NCI-H1436 (cell line): ENCODE measurements around the gene GPR183.
"Not testable (repeated sequence)": the region's sequence is repeated elsewhere in the genome, so short reads cannot be mapped to it uniquely, and the experiment has no call there.

Experiments used
- DNase-seq: peaks from one replicate; lab custom pipeline; 2025; lab: John Stamatoyannopoulos, UW

The GPR183 gene

GRCh38 chr13:99270518-99270917 lies 36.7 kb downstream of the GPR183 start:
- no peak for DNase-seq

GRCh38 chr13:99269627-99270241 lies 37.5 kb downstream of the GPR183 start:
- DNase-seq = no peak

DNA sequence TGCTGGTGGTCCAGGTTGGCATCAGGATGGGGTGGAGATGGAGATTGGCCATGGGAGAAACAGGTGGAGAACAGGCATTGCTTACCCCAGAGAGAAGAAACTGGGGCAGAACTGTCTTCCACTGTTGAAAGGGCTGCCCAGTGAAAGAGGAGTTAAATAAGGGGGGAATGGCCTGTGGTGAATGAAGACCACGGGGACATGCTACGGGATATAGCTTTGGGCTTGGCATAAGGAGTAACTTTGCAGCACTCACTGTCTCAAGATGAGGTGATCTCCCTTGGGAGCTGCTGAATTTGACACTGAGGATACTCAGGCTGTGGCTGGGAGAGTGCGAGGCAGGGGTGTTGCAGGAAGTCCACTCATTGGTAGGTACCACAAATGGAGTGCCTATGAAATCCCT lies 38.4 kb downstream of the GPR183 start:
- no peak for DNase-seq

GRCh38 chr13:99267927-99268326 lies 39.3 kb downstream of the GPR183 start:
- no peak for DNase-seq

- DNase-seq = no peak
These were observed 40.4 kb downstream of the GPR183 start for GRCh38 chr13:99266827-99267226.

DNA sequence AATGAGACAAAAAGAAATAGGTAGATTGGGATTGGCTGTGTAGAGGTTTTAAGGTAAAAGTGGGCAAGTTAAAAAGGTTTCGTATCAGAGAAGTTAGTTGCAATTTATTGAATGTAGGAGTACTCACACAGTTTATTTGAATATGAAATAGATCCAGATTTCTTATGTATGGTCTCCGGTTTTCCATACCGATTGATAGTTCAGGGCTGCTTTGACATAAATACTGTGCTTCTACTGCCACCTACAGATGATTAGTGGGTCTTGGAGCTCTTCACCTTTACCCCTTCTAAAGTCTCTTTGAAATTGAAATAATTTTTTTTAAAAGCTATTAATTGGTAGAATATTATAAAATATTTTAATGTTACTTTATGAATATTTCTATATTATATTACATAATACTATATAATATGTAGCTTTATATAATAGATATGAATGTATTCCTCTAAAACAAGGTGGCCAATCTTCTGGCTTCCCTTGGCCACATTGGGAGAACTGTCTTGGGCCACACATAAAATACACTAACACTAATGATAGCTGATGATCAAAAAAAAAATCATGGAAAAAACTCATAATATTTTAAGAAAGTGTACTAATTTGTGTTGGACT lies 41.3 kb downstream of the GPR183 start:
- peak; percentile 30 for DNase-seq

DNA sequence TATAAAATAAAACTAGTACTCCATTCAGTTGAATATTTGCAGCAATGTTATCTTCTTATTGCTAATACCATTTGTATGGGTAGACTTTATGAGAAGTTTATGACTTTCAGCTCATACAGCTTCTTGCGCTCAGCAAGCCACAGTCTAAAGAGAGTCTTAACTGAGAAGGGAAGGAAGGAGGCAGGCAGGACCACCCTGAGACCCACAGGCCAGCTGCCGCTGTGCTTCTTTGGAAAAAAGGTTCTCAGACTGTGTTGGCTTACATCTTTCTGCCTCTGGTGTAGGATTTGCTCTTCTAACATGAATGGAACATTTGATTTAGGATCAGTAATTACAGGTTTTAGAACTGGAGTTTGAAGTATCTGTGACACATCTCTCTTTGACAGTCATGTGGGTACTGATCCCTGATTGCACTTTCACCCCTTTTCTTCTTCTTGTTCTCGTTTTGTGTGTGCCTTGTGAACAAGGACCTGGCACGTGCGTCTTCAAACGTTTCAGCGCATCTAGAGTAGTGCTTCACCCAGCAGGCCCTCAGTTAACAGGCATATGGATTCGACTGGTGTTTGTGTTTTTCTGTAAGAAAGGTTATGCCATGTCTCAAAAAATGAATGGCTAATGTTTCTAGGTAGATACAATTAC lies 41.9 kb downstream of the GPR183 start:
- DNase-seq = no peak

DNA sequence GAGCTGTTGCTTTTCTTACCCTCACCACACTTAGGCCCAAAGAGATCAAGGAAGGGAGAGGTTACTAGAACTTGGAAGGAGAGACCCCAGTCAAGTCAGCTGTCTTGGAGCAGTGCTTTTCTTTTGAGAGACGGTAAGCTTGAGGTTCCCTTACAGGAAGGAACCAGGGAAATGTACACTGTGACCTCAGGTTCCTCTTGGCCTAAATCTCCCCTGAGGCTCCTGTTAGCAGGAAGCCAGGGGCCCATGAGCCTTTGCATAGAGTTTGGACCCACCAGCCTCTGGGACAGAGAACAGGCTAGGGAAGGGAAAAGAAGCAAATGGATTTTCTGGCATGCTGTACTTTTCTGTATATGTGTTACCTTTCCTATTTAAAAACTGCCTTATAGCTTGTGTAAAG lies 43.1 kb downstream of the GPR183 start:
- no peak for DNase-seq

- no peak for DNase-seq
These were observed 43.9 kb downstream of the GPR183 start for GRCh38 chr13:99263126-99263785.

GRCh38 chr13:99261059-99261458 lies 46.1 kb downstream of the GPR183 start:
- no peak for DNase-seq

DNA sequence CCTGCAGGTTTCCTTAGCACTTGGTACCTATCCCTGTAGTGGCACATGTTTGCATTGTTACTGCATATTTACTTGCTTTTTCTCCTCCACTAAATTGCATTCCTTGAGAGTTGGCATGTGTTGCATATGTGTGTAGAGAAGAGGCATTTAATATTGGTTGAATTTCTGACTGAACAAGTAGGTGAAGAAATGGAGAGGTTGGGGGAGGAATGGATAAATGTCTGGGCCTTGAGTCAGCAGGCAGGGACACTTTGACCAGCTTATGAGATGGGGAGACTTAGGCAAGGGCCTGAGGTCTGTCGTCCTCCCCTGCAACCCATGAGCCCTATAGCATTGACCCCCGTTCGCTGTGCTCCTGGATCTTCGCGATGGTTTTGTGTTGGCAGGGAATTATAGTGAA lies 47.0 kb downstream of the GPR183 start:
- DNase-seq = no peak

DNA sequence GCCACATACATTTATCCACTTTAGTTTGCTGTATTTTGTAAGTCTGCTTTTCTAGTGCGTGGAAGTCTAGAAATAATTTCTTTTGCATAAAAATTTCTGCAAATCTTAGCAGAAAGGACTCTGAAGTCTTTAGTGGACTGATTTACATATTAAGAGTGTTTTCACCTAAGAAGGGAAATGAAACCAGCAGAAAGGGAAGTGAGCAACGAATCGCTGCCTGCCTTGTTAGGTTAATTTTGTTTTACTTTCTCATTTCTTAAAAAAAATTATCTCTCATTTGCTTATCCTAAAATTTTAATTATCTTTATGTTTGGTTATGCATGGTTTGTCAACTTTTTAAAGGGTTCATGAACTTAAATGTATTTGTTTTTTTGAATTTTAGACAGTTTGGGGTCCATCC lies 48.3 kb downstream of the GPR183 start:
- no peak for DNase-seq

DNA sequence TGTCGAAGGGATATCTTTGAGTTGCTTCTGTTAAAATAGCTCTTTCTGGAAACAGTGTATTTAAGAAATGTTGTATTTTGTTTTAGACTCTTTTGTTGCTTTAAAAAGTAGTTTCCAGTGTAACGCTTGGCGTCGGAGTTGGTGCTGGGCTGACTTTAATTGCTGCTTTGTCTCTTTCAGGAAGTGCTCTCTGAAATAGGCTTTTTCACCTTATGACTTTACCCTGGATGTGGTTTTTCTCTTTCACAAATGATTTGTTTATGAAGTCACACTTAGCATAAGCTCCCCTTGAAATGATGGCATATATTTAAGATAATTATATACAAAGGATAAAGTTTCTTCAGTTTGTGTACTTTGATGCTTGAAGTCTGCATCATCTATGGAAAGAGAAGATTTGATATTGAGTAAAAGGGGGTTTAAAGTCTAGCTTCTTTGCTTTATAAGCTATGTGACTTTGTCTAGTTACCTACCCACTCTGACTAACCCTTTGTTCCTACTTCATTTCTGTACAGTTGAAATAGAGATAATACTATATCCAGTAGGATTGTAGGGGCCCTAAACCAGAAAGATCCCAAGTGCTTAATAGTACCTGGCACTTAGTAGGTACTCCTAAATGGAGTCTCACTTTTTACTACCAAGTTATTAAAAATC lies 48.9 kb downstream of the GPR183 start, which contains the start of gene GPR18:
GPR18 (minus strand) TSS at position 170 of the 651 bp plus-strand sequence. CDS start 2,507 bp downstream, outside the sequence.
- no peak for DNase-seq

- no peak for DNase-seq
These were observed 49.9 kb downstream of the GPR183 start for GRCh38 chr13:99257291-99257690.

- no peak for DNase-seq
These were observed 50.5 kb downstream of the GPR183 start for GRCh38 chr13:99256709-99257108.

DNA sequence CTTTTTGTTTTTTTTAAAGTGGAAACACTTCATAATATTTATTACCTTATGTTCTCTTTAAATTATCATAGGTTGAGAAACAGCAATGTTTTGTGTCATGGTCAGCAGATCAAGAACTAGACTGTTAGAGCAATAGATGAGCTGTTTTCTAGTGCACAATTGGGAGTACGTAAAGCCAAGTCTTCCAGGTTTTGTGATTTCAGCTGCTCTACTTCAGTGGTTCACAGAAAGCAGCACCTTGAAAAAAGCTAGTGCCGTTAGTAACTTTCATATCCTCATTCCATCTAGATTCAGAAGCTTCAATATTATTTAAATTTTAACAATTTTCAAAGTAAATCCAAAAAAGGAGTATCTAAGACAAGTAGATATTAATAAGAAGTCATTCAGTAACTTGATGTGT lies 50.9 kb downstream of the GPR183 start:
- DNase-seq = no peak

GRCh38 chr13:99255271-99255670 lies 51.9 kb downstream of the GPR183 start:
- no peak for DNase-seq

DNA sequence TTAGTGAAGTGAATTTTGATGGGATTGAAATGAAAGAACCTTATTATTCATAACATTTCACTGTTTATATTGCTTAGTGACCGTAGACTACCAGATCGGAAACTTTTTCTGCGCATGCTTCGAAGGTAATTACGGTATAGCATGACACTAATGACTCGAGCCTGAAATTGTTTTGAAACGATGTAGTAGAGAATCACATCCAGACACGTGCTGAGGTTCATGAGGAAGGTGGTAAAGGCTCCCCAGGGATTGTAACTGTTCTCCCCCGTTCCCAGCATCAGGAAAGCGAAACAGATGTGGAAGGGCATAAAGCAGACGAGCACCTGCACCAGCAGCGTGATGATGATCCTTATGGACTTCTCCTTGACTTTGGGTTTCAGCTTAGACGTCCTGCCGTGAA lies 52.4 kb downstream of the GPR183 start:
- no peak for DNase-seq

DNA sequence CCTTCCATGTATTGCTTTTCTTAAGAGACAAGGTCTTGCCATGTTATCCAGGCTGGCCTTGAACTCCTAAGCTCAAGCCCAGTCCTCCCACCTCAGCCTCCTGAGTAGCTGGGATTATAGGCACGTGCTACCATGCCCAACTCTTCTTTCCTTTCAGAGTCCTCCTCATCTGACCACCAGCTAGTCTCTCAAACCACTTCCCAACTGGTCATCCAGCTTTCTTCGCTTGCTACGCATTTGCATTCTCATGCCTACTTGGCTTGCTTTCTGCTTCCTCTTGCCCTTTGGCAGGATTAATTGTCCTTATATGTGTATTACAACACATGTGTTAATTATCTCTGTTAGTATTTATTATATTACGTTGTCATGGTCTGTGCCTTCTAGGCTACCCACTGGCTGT lies 55.3 kb downstream of the GPR183 start:
- no peak for DNase-seq

- no peak for DNase-seq
These were observed 56.0 kb downstream of the GPR183 start for GRCh38 chr13:99250982-99251825.

- not testable (repeated sequence) for DNase-seq
These were observed 57.6 kb downstream of the GPR183 start for GRCh38 chr13:99249606-99250005.

DNA sequence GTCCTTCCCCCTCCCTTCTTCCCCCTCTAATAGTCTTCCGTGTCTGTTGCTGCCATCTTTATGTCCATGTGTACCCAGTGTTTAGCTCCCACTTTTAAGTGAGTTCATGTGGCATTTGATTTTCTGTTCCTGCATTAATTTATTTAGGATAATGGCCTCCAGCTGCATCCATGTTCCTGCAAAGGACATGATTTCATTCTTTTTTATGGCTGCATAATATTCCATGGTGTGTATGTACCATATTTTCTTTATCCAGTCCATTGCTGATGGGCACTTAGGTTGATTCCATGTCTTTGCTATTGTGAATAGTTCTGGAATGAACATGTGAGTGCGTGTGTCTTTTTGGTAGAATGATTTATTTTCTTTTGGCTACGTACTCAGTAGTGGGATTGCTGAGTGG lies 58.0 kb downstream of the GPR183 start:
- DNase-seq = not testable (repeated sequence)
